WTC11 (cell line): ENCODE results near the gene EIF3B. TPM values are rescaled to one million over a fixed set of nuclear protein-coding genes. Genes with fewer than 3 reads are reported as not detected.

Experiments used
- ATAC-seq: fragments of 200-7000 bp; cut with Tn5 transposase; 2 replicates; pipeline ENCODE4 v1.10.0; 2021; ENCODE audit warnings: mild to moderate bottlenecking, moderate library complexity
- CTCF ChIA-PET: fragments of 300-600 bp; sonication (Branson Sonifier 250); formaldehyde crosslinking; loops from one replicate; lab custom pipeline; 2021; ENCODE audit warnings: antibody characterized with exemption; lab: Charles Lee
- POLR2A ChIA-PET: fragments of 350-600 bp; sonication (Branson Sonifier 250); formaldehyde crosslinking; loops from one replicate; lab custom pipeline; 2021; ENCODE audit warnings: antibody characterized with exemption; lab: Charles Lee
- DNase-seq: peaks from one replicate; pipeline ENCODE4 v3.0.0; 2021; ENCODE audit warnings: low spot score
- H3K27ac Mint-ChIP-seq: 2 replicates; pipeline ENCODE4 v1.8.0; 2021; ENCODE audit warnings: mixed read lengths
- H3K27me3 Mint-ChIP-seq: 2 replicates; pipeline ENCODE4 v1.8.0; 2021; ENCODE audit warnings: low read depth, mild to moderate bottlenecking, moderate library complexity, mixed read lengths
- H3K36me3 Mint-ChIP-seq: 2 replicates; pipeline ENCODE4 v1.8.0; 2021; ENCODE audit warnings: mixed read lengths
- H3K4me1 Mint-ChIP-seq: 2 replicates; pipeline ENCODE4 v1.8.0; 2022; ENCODE audit warnings: mixed read lengths
- H3K4me3 Mint-ChIP-seq: 2 replicates; pipeline ENCODE4 v1.8.0; 2021; ENCODE audit warnings: mild to moderate bottlenecking, moderate library complexity, mixed read lengths
- H3K9me3 Mint-ChIP-seq: 2 replicates; pipeline ENCODE4 v1.8.0; 2021; ENCODE audit warnings: mixed read lengths
- FOXK1 ChIP-seq: sonication (generic); formaldehyde crosslinking; IDR thresholded peaks from 2 replicates; pipeline ENCODE4 v1.8.0; 2022; ENCODE audit warnings: mild to moderate bottlenecking, moderate library complexity, missing genetic modification reagents
- IRF2 ChIP-seq: sonication (generic); formaldehyde crosslinking; IDR thresholded peaks from 2 replicates; pipeline ENCODE4 v1.8.0; 2022; ENCODE audit warnings: low read depth, missing genetic modification reagents, borderline replicate concordance
- KAT7 ChIP-seq: sonication (generic); formaldehyde crosslinking; IDR thresholded peaks from 2 replicates; pipeline ENCODE4 v1.8.1; 2023; ENCODE audit warnings: missing genetic modification reagents, mild to moderate bottlenecking, borderline replicate concordance
- MXD4 ChIP-seq: fragments of 250-450 bp; sonication (Bioruptor Pico); IDR thresholded peaks from 2 replicates; pipeline ENCODE4 v1.8.0; 2021; ENCODE audit warnings: mild to moderate bottlenecking, moderate library complexity, borderline replicate concordance
- NR1H2 ChIP-seq: sonication (generic); formaldehyde crosslinking; IDR thresholded peaks from 2 replicates; pipeline ENCODE4 v1.9.0; 2021; ENCODE audit warnings: mild to moderate bottlenecking, moderate library complexity, missing genetic modification reagents
- SMAD4 ChIP-seq: sonication (generic); formaldehyde crosslinking; IDR thresholded peaks from 2 replicates; pipeline ENCODE4 v1.8.0; 2022; ENCODE audit warnings: mild to moderate bottlenecking, missing genetic modification reagents
- ZNF219 ChIP-seq: sonication (generic); formaldehyde crosslinking; IDR thresholded peaks from 2 replicates; pipeline ENCODE4 v1.8.0; 2023; ENCODE audit warnings: missing genetic modification reagents, mild to moderate bottlenecking, borderline replicate concordance
- total RNA-seq: library from RNA; stranded (reverse); gene quantifications from 3 replicates; pipeline ENCODE4 v1.2.3, GENCODE V29; 2021
- TF ChIP-seq, protein P1 (sequence below): sonication (generic); formaldehyde crosslinking; IDR thresholded peaks from 2 replicates; pipeline ENCODE4 v1.8.1; 2023; ENCODE audit warnings: mild to moderate bottlenecking, moderate library complexity, missing genetic modification reagents
- TF ChIP-seq, protein P2 (sequence below): sonication (generic); formaldehyde crosslinking; IDR thresholded peaks from 2 replicates; pipeline ENCODE4 v1.8.1; 2023; ENCODE audit warnings: mild to moderate bottlenecking, missing genetic modification reagents, borderline replicate concordance
- TF ChIP-seq, protein P3 (sequence below): sonication (generic); formaldehyde crosslinking; IDR thresholded peaks from 2 replicates; pipeline ENCODE4 v1.8.1; 2023; ENCODE audit warnings: mild to moderate bottlenecking, missing genetic modification reagents
- TF ChIP-seq, protein P4 (sequence below): sonication (generic); formaldehyde crosslinking; IDR thresholded peaks from 2 replicates; pipeline ENCODE4 v1.8.1; 2022; ENCODE audit warnings: low read depth, missing genetic modification reagents, borderline replicate concordance
- TF ChIP-seq, protein P5 (sequence below): sonication (generic); formaldehyde crosslinking; conservative IDR thresholded peaks from 2 replicates; pipeline ENCODE4 v1.8.1; 2023; ENCODE audit warnings: mild to moderate bottlenecking, low read depth, missing genetic modification reagents, moderate library complexity
- TF ChIP-seq, protein P6 (sequence below): fragments of 200-600 bp; IDR thresholded peaks from 2 replicates; pipeline ENCODE4 v1.8.0; 2022; ENCODE audit warnings: antibody characterized with exemption
- TF ChIP-seq, protein P7 (sequence below): fragments of 250-450 bp; sonication (Bioruptor Pico); IDR thresholded peaks from 2 replicates; pipeline ENCODE4 v1.9.0; 2021; ENCODE audit warnings: moderate library complexity, mild to moderate bottlenecking, inconsistent platforms, borderline replicate concordance
- TF ChIP-seq, protein P8 (sequence below): fragments of 250-450 bp; sonication (Bioruptor Pico); IDR thresholded peaks from 2 replicates; pipeline ENCODE4 v2.1.2; 2022; ENCODE audit warnings: mild to moderate bottlenecking, moderate library complexity

EIF3B gene
- total RNA-seq, 1 experiment from 2014 or later, result 361 TPM

DNA sequence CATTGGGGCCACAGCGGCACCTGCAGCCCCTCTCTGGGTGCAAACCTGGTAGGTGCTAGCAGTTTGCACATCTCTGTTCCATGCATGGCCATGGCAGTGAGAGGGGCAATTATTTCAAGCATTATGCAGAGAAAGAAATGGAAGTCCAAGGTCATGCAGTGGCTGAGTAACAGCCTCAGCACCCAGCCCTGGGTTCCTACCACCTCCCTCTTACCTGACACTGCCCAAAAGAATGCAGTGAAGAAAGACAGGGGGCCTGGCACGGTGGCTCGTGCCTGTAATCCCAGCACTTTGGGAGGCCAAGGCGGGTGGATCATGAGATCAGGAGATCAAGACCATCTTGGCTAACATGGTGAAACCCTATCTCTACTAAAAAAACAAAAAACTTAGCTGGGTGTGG lies 43.9 kb downstream of the EIF3B start (continued):
- TF ChIP-seq, protein P1, sequence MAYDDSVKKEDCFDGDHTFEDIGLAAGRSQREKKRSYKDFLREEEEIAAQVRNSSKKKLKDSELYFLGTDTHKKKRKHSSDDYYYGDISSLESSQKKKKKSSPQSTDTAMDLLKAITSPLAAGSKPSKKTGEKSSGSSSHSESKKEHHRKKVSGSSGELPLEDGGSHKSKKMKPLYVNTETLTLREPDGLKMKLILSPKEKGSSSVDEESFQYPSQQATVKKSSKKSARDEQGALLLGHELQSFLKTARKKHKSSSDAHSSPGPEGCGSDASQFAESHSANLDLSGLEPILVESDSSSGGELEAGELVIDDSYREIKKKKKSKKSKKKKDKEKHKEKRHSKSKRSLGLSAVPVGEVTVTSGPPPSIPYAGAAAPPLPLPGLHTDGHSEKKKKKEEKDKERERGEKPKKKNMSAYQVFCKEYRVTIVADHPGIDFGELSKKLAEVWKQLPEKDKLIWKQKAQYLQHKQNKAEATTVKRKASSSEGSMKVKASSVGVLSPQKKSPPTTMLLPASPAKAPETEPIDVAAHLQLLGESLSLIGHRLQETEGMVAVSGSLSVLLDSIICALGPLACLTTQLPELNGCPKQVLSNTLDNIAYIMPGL (CRISPR knock-in tag), result no peak
- TF ChIP-seq, protein P2, sequence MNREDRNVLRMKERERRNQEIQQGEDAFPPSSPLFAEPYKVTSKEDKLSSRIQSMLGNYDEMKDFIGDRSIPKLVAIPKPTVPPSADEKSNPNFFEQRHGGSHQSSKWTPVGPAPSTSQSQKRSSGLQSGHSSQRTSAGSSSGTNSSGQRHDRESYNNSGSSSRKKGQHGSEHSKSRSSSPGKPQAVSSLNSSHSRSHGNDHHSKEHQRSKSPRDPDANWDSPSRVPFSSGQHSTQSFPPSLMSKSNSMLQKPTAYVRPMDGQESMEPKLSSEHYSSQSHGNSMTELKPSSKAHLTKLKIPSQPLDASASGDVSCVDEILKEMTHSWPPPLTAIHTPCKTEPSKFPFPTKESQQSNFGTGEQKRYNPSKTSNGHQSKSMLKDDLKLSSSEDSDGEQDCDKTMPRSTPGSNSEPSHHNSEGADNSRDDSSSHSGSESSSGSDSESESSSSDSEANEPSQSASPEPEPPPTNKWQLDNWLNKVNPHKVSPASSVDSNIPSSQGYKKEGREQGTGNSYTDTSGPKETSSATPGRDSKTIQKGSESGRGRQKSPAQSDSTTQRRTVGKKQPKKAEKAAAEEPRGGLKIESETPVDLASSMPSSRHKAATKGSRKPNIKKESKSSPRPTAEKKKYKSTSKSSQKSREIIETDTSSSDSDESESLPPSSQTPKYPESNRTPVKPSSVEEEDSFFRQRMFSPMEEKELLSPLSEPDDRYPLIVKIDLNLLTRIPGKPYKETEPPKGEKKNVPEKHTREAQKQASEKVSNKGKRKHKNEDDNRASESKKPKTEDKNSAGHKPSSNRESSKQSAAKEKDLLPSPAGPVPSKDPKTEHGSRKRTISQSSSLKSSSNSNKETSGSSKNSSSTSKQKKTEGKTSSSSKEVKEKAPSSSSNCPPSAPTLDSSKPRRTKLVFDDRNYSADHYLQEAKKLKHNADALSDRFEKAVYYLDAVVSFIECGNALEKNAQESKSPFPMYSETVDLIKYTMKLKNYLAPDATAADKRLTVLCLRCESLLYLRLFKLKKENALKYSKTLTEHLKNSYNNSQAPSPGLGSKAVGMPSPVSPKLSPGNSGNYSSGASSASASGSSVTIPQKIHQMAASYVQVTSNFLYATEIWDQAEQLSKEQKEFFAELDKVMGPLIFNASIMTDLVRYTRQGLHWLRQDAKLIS, result no peak
- TF ChIP-seq, protein P3, sequence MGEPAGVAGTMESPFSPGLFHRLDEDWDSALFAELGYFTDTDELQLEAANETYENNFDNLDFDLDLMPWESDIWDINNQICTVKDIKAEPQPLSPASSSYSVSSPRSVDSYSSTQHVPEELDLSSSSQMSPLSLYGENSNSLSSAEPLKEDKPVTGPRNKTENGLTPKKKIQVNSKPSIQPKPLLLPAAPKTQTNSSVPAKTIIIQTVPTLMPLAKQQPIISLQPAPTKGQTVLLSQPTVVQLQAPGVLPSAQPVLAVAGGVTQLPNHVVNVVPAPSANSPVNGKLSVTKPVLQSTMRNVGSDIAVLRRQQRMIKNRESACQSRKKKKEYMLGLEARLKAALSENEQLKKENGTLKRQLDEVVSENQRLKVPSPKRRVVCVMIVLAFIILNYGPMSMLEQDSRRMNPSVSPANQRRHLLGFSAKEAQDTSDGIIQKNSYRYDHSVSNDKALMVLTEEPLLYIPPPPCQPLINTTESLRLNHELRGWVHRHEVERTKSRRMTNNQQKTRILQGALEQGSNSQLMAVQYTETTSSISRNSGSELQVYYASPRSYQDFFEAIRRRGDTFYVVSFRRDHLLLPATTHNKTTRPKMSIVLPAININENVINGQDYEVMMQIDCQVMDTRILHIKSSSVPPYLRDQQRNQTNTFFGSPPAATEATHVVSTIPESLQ (CRISPR knock-in tag), result no peak
- TF ChIP-seq, protein P4, sequence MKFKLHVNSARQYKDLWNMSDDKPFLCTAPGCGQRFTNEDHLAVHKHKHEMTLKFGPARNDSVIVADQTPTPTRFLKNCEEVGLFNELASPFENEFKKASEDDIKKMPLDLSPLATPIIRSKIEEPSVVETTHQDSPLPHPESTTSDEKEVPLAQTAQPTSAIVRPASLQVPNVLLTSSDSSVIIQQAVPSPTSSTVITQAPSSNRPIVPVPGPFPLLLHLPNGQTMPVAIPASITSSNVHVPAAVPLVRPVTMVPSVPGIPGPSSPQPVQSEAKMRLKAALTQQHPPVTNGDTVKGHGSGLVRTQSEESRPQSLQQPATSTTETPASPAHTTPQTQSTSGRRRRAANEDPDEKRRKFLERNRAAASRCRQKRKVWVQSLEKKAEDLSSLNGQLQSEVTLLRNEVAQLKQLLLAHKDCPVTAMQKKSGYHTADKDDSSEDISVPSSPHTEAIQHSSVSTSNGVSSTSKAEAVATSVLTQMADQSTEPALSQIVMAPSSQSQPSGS (CRISPR knock-in tag), result no peak
- TF ChIP-seq KAT7 (CRISPR knock-in tag) (no peak), SMAD4 (CRISPR knock-in tag) (no peak), FOXK1 (no peak), MXD4 (CRISPR knock-in tag) (no peak)
- TF ChIP-seq, protein P5, sequence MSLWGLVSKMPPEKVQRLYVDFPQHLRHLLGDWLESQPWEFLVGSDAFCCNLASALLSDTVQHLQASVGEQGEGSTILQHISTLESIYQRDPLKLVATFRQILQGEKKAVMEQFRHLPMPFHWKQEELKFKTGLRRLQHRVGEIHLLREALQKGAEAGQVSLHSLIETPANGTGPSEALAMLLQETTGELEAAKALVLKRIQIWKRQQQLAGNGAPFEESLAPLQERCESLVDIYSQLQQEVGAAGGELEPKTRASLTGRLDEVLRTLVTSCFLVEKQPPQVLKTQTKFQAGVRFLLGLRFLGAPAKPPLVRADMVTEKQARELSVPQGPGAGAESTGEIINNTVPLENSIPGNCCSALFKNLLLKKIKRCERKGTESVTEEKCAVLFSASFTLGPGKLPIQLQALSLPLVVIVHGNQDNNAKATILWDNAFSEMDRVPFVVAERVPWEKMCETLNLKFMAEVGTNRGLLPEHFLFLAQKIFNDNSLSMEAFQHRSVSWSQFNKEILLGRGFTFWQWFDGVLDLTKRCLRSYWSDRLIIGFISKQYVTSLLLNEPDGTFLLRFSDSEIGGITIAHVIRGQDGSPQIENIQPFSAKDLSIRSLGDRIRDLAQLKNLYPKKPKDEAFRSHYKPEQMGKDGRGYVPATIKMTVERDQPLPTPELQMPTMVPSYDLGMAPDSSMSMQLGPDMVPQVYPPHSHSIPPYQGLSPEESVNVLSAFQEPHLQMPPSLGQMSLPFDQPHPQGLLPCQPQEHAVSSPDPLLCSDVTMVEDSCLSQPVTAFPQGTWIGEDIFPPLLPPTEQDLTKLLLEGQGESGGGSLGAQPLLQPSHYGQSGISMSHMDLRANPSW (CRISPR knock-in tag), result no peak
- TF ChIP-seq, protein P6, sequence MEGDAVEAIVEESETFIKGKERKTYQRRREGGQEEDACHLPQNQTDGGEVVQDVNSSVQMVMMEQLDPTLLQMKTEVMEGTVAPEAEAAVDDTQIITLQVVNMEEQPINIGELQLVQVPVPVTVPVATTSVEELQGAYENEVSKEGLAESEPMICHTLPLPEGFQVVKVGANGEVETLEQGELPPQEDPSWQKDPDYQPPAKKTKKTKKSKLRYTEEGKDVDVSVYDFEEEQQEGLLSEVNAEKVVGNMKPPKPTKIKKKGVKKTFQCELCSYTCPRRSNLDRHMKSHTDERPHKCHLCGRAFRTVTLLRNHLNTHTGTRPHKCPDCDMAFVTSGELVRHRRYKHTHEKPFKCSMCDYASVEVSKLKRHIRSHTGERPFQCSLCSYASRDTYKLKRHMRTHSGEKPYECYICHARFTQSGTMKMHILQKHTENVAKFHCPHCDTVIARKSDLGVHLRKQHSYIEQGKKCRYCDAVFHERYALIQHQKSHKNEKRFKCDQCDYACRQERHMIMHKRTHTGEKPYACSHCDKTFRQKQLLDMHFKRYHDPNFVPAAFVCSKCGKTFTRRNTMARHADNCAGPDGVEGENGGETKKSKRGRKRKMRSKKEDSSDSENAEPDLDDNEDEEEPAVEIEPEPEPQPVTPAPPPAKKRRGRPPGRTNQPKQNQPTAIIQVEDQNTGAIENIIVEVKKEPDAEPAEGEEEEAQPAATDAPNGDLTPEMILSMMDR, result no peak

DNA sequence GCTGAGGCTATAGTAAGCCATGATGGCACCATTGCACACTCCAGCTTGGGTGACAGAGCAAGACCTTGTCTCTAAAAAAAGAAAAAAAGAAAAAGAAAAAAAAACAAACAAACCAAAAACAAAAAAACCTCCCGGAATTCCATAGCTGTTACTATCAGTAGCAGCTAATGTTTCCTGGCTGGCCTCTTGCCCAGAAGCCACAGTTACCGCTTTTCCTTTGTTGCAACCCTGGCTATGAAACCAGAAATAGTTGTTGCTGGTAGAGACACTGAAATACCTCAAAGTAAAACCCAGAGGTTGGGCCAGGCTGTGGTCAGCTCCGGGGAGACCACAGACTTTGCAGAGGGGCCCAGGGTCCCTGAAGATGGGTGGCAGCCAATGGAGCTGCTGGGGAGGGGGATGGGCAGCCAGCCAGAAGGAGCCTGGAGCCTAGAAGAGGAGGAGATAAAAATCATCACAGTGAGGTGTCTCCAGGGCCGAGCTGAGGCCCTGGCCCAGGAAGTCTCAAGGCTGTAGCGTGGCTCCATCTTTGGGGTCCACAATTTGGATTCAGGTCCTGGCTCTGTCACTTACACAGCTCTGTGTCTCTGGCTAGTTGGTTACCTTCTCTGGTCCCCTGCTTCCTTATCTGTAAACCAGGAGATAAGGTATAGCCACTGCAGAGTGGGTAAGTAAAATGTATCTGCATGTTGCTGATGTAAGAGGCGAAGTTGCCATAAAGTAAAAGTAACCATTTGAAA lies 45.4 kb downstream of the EIF3B start:
- Mint-ChIP-seq H3K27ac (peak overlapping the region; percentile 80), H3K4me1 (peaks cover 21% of the 10 kb centered on the region), H3K9me3 (no peaks in the 10 kb centered on the region), H3K27me3 (no peaks in the 10 kb centered on the region)
- no peak for DNase-seq
- no peak for TF ChIP-seq MXD4 (CRISPR knock-in tag)
- TF ChIP-seq, protein P7, sequence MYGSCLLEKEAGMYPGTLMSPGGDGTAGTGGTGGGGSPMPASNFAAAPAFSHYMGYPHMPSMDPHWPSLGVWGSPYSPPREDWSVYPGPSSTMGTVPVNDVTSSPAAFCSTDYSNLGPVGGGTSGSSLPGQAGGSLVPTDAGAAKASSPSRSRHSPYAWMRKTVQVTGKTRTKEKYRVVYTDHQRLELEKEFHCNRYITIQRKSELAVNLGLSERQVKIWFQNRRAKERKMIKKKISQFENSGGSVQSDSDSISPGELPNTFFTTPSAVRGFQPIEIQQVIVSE (CRISPR knock-in tag), result no peak
- TF ChIP-seq, protein P4 (CRISPR knock-in tag), result no peak
- no peak for TF ChIP-seq IRF2
- TF ChIP-seq NR1H2 (CRISPR knock-in tag), result no peak
- no peak for TF ChIP-seq ZNF219 (CRISPR knock-in tag)
- TF ChIP-seq, protein P8, sequence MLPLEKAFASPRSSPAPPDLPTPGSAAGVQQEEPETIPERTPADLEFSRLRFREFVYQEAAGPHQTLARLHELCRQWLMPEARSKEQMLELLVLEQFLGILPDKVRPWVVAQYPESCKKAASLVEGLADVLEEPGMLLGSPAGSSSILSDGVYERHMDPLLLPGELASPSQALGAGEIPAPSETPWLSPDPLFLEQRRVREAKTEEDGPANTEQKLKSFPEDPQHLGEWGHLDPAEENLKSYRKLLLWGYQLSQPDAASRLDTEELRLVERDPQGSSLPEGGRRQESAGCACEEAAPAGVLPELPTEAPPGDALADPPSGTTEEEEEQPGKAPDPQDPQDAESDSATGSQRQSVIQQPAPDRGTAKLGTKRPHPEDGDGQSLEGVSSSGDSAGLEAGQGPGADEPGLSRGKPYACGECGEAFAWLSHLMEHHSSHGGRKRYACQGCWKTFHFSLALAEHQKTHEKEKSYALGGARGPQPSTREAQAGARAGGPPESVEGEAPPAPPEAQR (CRISPR knock-in tag), result no peak
- TF ChIP-seq, all 79 proteins: peak for 0
- no peak for ATAC-seq
- no peak overlapping the region for H3K4me3 Mint-ChIP-seq
- no peaks in the 10 kb centered on the region for H3K36me3 Mint-ChIP-seq
- ChIA-PET POLR2A (interaction anchor here (1.0 kb wide), 1 partner anchor 8 kb away, joined by 3 read pairs; no protein-coding TSS in a partner anchor), CTCF (interaction anchor here (0.8 to 2.3 kb wide), 6 partner anchors 12 to 69 kb away, joined by 3 to 13 read pairs (median 6); no protein-coding TSS in a partner anchor)
